Heart left ventricle (tissue), 13 donors: ENCODE results near the gene NUMB.

ENCODE experiments used
- CTCF ChIP-seq, 12 donors: fragments of 200-600 bp; sonication (generic) in 4 of 12; IDR thresholded peaks; one replicate each; pipeline versions ENCODE4 v1.5.0 to v1.8.0; 2018 to 2022; ENCODE audit warnings: antibody characterized with exemption in 12 of 12, mild to moderate bottlenecking in 5 of 12
- POLR2A ChIP-seq, 2 donors: fragments of 450-650 bp; IDR thresholded peaks; one replicate each; pipeline ENCODE4 v1.6.1; 2017; ENCODE audit warnings: antibody characterized with exemption in 2 of 2, mild to moderate bottlenecking in 2 of 2, moderate library complexity in 2 of 2
- donor health status: ischemic (EF 13 %, LVEDD 7.1; RV severe dilation, severe dysfunction).
- donor health status: DM: no; HTN: yes; CAD: no.
- donor health status: DM: no; HTN: no; CAD: no.
- donor health status: ischemic (EF 25% LVEDD 6.9; RV normal size, moderate dysfunction).
- donor health status: ischemic (EF 25% LVEDD 5.7; RV mildly dilated, moderate dysfunction).
- donor health status: ischemic (EF 35%, LVEDD 5.7; RV mildly dilated, moderate dysfunction).
- donor health status: nonischemic (EF 11% LVEDD 7.7; RV severe dilation, severe dysfunction).
- donor health status: DM: yes; HTN: yes; CAD: no.
- donor health status: PGD.
- donor health status: ischemic (EF 29% LVEDD 5.4; RV normal size, mild dysfunction).
- donor health status: nonischemic (EF 23%, LVEDD 6.1; RV moderate dilation, normal function).

- no peak for TF ChIP-seq CTCF (IDR thresholded peaks at IDR 0.05)
- no peak for TF ChIP-seq POLR2A (IDR thresholded peaks at IDR 0.05)
Measured at GRCh38 chr14:73457924-73458182, 493 bp downstream of the NUMB start.
